COLO668 (cell line): ENCODE results near the gene TNFAIP1.

Source experiments
- DNase-seq: peaks from one replicate; lab custom pipeline; 2025; ENCODE audit not compliant: unreplicated experiment; lab: John Stamatoyannopoulos, UW

Gene TNFAIP1

DNA sequence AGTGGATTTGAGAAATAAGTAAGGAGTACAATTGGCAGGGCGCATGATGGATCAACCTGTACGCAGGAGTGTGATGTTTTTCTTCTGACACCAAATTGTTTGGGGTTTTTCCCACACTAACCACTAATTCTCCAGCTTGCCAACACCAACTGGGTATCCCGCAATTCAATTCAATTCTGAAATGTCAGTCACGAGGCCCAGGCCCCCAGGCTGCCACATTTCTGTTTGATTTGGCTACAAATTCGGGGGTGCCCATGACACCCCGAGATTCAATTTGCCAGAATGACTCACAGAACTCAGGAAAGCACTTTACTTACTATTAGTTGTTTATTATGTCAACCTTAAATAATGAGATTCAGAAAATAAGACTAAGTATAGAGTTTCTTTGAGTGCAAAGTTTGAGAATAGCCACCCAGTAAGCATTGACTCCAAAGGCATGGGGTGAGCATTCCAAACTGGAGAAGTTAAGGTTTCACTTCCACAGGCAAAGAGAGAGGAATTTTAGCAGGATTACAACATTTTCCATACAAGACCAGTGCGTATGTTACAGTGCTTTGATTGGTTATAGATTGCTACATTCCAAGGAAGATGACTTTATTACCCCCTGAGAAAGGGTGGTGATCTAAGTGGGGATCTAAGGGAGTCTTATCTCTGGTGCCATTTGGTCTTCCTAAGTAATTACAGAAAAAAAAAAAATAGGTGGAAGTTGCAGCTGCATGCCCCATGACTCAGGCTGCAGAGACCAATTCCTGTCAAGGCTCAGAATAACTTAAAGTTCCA, 59.0 kb downstream of the TNFAIP1 start:
- DNase-seq: no peak

DNA sequence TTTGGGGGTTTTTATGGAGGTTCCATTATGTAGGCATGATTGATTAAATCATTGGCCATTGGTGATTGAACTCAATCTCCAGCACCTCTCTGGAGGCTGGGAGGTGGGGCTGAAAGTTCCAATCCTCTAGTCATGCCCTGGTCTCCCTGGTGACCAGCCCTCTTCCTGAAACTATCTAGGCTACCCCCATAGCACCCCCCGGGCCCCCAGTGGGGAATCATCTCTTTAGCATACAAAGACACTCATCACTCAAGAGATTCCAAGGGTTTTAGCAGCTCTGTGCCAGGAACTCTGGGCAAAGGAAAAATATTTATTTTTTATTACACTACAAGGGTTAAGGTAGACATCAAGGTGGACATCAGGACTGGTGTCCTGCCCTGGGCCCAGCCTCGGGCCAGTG, 59.9 kb downstream of the TNFAIP1 start:
- no peak for DNase-seq

DNA sequence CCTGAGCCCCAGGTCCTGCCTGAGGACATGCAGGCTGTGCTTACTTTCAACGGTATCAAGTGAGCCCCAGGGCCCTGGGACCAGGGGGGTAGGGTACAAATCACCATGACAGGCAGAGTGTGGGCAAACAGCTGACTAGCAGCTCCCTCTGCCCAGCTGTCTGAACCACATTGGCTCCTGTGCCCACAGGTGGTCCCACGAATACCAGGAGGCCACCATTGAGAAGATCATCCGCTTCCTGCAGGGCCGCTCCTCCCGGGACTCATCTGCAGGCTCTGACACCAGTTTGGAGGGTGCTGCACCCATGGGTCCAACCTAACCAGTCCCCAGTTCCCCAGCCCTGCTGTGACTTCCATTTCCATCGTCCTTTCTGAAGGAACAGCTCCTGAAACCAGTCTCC, 60.4 kb downstream of the TNFAIP1 start:
- DNase-seq: no peak
